Natural killer cell (primary cell): ENCODE measurements around the gene SLC24A2. TPM values are rescaled to one million over a fixed set of nuclear protein-coding genes. Genes with fewer than 3 reads are reported as not detected.
"Not testable (repeated sequence)": the region's sequence is repeated elsewhere in the genome, so short reads cannot be mapped to it uniquely, and the experiment has no call there.

Source experiments
- ATAC-seq, 3 donors: fragments of 150-1000 bp in 2 of 3; fragments of 200-7000 bp in 1 of 3; cut with Tn5 transposase; 1 replicate in 1 of 3; 2 replicates in 2 of 3; pipeline ENCODE4 v1.10.0; 2021; ENCODE audit warnings: mild to moderate bottlenecking in 2 of 3, moderate library complexity in 2 of 3
- DNase-seq, 2 donors: peaks; one replicate each; pipeline versions ENCODE4 v3.0.0 to v3.0.0-alpha.2; 2013 to 2021; ENCODE audit warnings: mixed read lengths in 1 of 2
- H3K27ac ChIP-seq: one replicate; pipeline ENCODE4 v1.5.1; 2013; ENCODE audit warnings: mild to moderate bottlenecking, low read length
- H3K27me3 ChIP-seq: one replicate; pipeline ENCODE4 v1.6.1; 2013; ENCODE audit warnings: low read length; ENCODE audit not compliant: control insufficient read depth, insufficient read depth
- H3K36me3 ChIP-seq: one replicate; pipeline ENCODE4 v1.6.1; 2013; ENCODE audit warnings: low read length; ENCODE audit not compliant: control insufficient read depth, insufficient read depth
- H3K4me1 ChIP-seq: one replicate; pipeline ENCODE4 v1.6.1; 2013; ENCODE audit warnings: low read length; ENCODE audit not compliant: control insufficient read depth, insufficient read depth
- H3K4me3 ChIP-seq: one replicate; pipeline ENCODE4 v1.5.1; 2013; ENCODE audit warnings: low read length
- H3K9me3 ChIP-seq: one replicate; pipeline ENCODE4 v1.6.1; 2013; ENCODE audit warnings: low read length; ENCODE audit not compliant: control insufficient read depth, insufficient read depth
- H3K27ac Mint-ChIP-seq, 2 donors: one replicate each; pipeline ENCODE4 v1.8.0; 2022; ENCODE audit warnings: mild to moderate bottlenecking in 2 of 2, mixed read lengths in 2 of 2, moderate library complexity in 1 of 2
- H3K27me3 Mint-ChIP-seq, 2 donors: one replicate each; pipeline ENCODE4 v1.8.0; 2022; ENCODE audit warnings: low read depth in 2 of 2, mixed read lengths in 2 of 2
- H3K36me3 Mint-ChIP-seq: one replicate; pipeline ENCODE4 v1.8.0; 2022; ENCODE audit warnings: mixed read lengths
- H3K4me1 Mint-ChIP-seq, 2 donors: one replicate each; pipeline ENCODE4 v1.8.0; 2022; ENCODE audit warnings: mixed read lengths in 2 of 2
- H3K4me3 Mint-ChIP-seq: one replicate; pipeline ENCODE4 v1.8.0; 2022; ENCODE audit warnings: mild to moderate bottlenecking, moderate library complexity, mixed read lengths
- H3K9me3 Mint-ChIP-seq, 2 donors: one replicate each; pipeline ENCODE4 v1.8.0; 2022; ENCODE audit warnings: mixed read lengths in 2 of 2
- CTCF ChIP-seq: fragments of 200-600 bp; IDR thresholded peaks from one replicate; pipeline ENCODE4 v1.8.0; 2022; ENCODE audit warnings: antibody characterized with exemption
- WGBS: methylation state at CpG from one replicate; pipeline ENCODE4 v1.1.7; 2013; ENCODE audit warnings: missing lambda C conversion rate; ENCODE audit not compliant: insufficient coverage; 5-methylcytosine and 5-hydroxymethylcytosine counted together
- intact Hi-C: fragments of 100-400 bp; cut with micrococcal nuclease; formaldehyde crosslinking; loops from one replicate; pipeline ENCODE4 v1.14.2; 2022
- total RNA-seq, 4 donors: library from RNA; stranded (reverse); fragments of 120-200 nt in 1 of 4; gene quantifications; one replicate each; pipeline versions ENCODE4 v1.2.3 to v1.2.4, GENCODE V29; 2013 to 2022

The SLC24A2 gene
- under 1 TPM in 1 of 3 donors, not detected in 2; 0.15 TPM for total RNA-seq
- total RNA-seq (2013) = not detected

DNA sequence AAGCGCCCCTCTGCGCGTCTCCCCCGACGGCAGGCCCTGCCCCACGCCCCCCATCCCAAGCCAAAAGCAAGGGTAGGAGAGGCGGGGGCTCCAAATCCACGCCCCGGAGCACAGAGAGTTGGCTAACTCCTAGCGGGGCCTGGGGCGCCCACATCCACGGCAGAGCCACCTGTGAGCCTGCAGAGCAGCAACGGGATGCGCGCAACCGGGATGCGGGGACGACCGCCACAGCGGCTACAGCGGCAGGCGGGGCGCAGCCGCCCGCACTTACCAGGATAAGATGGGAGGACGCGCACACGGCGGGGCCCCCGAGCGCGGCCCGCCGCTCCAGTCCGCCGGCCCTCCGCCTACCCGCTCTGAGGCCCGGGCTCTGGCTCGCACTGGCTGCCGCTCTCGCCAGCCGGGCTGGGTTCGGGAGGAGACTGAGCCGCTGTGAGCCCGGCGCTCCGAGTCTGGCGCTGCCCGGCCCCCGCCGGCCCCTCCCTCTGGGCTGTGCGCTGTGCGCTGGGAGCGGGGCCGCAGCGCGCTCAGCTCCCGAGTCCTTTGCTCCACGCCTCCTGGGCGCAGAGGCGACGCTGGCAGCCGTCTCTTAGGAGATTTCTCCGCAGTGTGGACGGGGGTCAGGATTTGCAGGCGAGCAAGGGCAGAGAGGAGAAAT lies at the start of gene SLC24A2:
SLC24A2 (minus strand) TSS at position 424 of the 658 bp plus-strand sequence.
- peaks cover 15 to 34% of the 10 kb centered on the region in 2 donors for H3K27me3 Mint-ChIP-seq
- no peak for TF ChIP-seq CTCF
- peaks cover 9% of the 10 kb centered on the region for H3K27me3 ChIP-seq
- intact Hi-C loops = no loop called here
- H3K36me3 Mint-ChIP-seq = no peaks in the 10 kb centered on the region
- no peaks in the 10 kb centered on the region for H3K4me1 Mint-ChIP-seq
- no peak within 1 kb of the TSS for H3K27ac ChIP-seq
- H3K4me3 ChIP-seq = no peak within 1 kb of the TSS
- no peaks in the 10 kb centered on the region for H3K9me3 Mint-ChIP-seq
- no peaks in the 10 kb centered on the region for H3K36me3 ChIP-seq
- H3K4me3 Mint-ChIP-seq = no peak within 1 kb of the TSS
- H3K27ac Mint-ChIP-seq = no peak within 1 kb of the TSS
- DNase-seq (no peak), ATAC-seq (no peak)
- no peaks in the 10 kb centered on the region for H3K4me1 ChIP-seq
- no peaks in the 10 kb centered on the region for H3K9me3 ChIP-seq
- 4% methylated on average over 67 of the region's 67 CpGs for WGBS

DNA sequence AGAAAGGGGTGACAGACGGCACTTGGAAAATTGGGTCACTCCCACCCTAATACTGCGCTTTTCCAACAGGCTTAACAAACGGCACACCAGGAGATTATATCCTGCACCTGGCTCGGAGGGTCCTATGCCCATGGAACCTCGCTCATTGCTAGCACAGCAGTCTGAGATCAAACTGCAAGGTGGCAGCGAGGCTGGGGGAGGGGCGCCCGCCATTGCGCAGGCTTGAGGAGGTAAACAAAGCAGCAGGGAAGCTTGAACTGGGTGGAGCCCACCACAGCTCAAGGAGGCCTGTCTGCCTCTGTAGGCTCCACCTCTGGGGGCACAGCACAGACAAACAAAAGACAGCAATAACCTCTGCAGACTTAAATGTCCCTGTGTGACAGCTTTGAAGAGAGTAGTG lies 44.5 kb upstream of the SLC24A2 start:
- H3K36me3 ChIP-seq, H3K4me1 ChIP-seq, H3K27ac ChIP-seq, H3K4me1 Mint-ChIP-seq, H3K4me3 Mint-ChIP-seq, ATAC-seq, H3K27me3 ChIP-seq, DNase-seq, H3K36me3 Mint-ChIP-seq, H3K9me3 Mint-ChIP-seq, H3K27me3 Mint-ChIP-seq, H3K27ac Mint-ChIP-seq, H3K4me3 ChIP-seq, H3K9me3 ChIP-seq, intact Hi-C loops: not testable (repeated sequence)
- WGBS = 89% methylated on average over 9 of the region's 9 CpGs

DNA sequence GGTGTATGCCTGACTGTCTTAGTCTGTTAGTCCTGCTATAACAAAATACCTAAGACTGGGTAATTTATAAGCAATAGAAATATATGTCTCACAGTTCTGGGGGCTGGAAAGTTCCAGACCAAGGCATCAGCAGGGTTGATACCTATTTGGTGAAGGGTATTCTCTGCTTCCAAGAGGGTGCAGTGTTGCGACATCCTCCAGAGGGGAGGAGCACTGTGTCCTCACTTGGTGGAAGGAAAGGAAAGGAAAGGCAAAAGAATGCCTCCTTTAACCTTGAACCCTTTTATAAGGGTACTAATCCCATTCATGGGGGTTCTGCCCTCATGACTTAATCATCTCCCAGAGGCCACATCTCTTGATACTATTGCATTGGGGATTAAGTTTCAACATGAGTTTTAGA lies 42.0 kb upstream of the SLC24A2 start:
- H3K27me3 ChIP-seq = no peaks in the 10 kb centered on the region
- no peaks in the 10 kb centered on the region for H3K36me3 ChIP-seq
- H3K4me3 ChIP-seq = no peak overlapping the region
- H3K27ac Mint-ChIP-seq = no peak overlapping the region
- WGBS = 100% methylated on average over 1 of the region's 1 CpG
- no peaks in the 10 kb centered on the region for H3K4me1 Mint-ChIP-seq
- H3K9me3 ChIP-seq = peaks cover 5% of the 10 kb centered on the region
- no peak for TF ChIP-seq CTCF
- no peak overlapping the region for H3K4me3 Mint-ChIP-seq
- no peaks in the 10 kb centered on the region for H3K4me1 ChIP-seq
- peaks cover 0 to 2% of the 10 kb centered on the region in 2 donors for H3K27me3 Mint-ChIP-seq
- no peak overlapping the region for H3K27ac ChIP-seq
- H3K36me3 Mint-ChIP-seq = no peaks in the 10 kb centered on the region
- DNase-seq = no peak
- no peak for ATAC-seq
- peaks cover 2% of the 10 kb centered on the region in 2 donors for H3K9me3 Mint-ChIP-seq
- intact Hi-C loops = no loop called here

- Mint-ChIP-seq H3K36me3 (no peaks in the 10 kb centered on the region), H3K4me3 (no peak overlapping the region), H3K27me3 (peaks cover 0 to 2% of the 10 kb centered on the region in 2 donors), H3K9me3 (no peaks in the 10 kb centered on the region), H3K27ac (no peak overlapping the region), H3K4me1 (no peaks in the 10 kb centered on the region)
- peaks cover 5% of the 10 kb centered on the region for H3K9me3 ChIP-seq
- intact Hi-C loops = no loop called here
- 63% methylated on average over 3 of the region's 4 CpGs for WGBS
- H3K27me3 ChIP-seq = no peaks in the 10 kb centered on the region
- DNase-seq = no peak
- no peak overlapping the region for H3K27ac ChIP-seq
- no peak overlapping the region for H3K4me3 ChIP-seq
- no peak for ATAC-seq
- no peaks in the 10 kb centered on the region for H3K36me3 ChIP-seq
- no peaks in the 10 kb centered on the region for H3K4me1 ChIP-seq
- no peak for TF ChIP-seq CTCF
Measured at GRCh38 chr9:19828576-19829109, 39.8 kb upstream of the SLC24A2 start.
